CD4-positive, alpha-beta T cell treated with Interferon gamma for 1 hour (primary cell): Measurements from ENCODE around the gene TEX264.
"Not testable (repeated sequence)": the region's sequence is repeated elsewhere in the genome, so short reads cannot be mapped to it uniquely, and the experiment has no call there.

ENCODE experiments used
- DNase-seq: peaks from one replicate; pipeline ENCODE4 v3.0.0-alpha.2; 2020

TEX264 gene

DNA sequence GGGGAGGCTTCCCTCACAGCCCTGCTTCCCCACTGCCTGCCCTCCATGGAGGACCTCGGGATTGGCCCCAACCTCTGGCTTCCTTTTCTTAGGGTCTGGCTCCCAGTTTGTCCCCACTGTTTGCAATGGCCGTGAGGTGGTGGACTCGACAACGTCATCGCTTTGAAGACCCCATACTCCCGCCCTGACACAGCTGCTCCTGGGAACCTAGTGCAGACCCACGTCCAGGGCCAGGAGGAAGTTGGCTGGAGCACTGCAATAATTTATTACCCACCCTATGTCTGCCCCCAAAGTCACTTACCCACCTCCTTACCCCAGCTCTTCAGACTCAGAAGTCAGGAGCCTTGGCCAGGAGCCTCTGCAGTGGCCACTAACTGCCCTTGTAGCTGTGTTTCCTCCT is 46.9 kb downstream of the TEX264 start:
- DNase-seq = no peak

DNA sequence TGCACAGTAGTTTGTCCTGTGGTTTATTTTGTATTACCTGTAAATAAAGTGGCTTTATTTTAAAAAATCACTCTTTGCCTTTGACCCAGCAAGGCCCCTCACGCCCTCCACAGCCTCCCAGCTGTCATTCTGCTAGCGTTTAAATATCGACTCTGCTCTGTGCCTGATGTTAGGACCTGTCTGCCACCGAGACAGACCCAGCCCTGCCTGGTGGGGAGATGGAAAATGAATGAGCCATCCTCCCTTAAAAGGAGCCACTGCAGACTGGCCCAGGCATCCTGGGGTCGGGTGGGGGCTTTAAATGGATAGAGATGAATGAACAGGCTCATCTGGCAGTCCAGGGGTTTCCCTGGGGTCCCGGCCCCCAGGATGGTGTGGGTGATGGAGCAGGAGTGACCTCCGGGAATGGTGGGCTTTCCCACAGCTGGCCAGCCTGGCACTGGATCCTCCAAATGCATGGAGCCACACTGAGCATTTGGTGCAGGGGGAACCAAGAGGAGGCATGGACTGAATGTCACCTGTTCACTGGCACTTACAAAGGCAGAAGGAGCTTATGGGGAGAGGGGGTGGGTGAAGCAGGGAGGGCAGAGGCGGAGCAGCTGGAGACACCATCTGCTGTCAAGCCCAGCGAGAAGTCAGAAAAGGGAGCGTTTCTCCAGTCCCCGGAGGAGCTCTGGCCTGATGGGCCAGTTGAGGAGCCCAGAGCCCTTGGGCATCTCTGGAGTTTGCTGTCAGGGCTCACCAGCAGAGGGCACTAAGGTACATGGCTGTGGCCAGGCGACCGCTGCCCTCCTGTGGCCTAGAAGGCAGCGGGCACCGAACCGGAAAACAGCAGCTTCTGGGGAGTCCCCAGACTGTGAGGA is 47.7 kb downstream of the TEX264 start:
- DNase-seq = peak; percentile 50

DNA sequence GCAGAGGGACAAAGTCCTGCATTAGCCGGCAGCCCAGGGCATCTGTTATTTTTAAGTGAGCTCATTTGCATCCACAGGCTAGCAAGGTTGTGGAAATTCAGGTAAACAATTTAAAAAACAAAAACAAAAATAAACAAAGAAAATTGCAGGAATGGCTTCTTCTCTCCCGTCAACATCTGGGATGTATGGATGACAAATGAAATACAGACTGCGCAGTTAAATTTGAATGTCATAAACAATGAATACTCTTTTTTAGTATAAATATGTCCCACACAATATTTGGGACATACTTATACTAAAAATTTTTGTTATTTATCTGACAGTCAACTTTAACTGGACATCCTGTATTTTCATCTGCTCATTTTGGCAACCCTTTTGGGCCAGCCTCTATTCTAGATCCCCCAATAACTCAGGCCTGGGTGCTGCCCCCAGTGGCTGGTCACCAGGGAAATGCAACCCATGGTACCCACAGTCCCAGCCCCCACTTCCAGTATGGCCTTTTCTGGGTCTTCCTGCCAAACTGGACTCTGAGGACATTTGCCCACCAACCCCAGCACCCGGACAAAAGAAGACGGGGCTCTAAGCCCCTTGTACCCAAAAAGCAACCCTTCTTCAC is 48.5 kb downstream of the TEX264 start:
- DNase-seq = no peak

DNA sequence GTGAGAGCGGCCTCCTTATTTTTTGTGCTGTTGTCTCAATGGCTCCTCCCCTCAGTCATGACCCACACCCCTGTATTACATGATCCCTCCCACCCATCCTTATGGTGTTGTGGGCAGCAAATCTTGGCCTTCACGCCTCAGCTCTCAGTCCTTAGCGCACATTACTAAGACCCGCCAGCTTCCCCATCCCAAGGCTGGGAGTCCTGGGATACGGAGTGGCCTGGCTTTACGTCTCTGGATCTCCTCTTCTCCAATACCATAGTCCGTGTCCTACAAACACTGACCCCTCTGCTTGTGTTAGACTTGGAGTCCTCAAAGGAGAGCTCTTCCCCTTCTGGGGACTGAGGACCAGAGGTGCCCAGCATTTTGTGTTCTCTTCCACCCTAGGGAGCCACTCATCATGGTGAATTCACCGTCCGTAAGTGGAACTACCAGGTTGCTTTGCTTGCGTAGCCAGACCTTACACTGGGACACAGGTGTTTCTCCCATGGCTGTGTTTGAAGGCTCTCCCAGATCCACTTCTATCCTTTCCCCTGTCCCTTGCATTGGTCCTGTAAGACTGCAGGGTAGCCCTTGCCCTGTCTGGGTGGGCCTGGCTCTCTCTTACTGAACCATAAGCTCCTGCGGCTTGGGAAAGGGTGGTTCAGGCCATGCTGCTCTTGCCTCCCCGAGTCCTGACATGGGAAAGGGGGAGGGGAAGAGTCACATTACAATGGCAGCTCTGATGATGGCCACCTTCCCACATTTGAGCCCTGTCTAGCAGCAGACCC is 49.4 kb downstream of the TEX264 start:
- no peak for DNase-seq

DNA sequence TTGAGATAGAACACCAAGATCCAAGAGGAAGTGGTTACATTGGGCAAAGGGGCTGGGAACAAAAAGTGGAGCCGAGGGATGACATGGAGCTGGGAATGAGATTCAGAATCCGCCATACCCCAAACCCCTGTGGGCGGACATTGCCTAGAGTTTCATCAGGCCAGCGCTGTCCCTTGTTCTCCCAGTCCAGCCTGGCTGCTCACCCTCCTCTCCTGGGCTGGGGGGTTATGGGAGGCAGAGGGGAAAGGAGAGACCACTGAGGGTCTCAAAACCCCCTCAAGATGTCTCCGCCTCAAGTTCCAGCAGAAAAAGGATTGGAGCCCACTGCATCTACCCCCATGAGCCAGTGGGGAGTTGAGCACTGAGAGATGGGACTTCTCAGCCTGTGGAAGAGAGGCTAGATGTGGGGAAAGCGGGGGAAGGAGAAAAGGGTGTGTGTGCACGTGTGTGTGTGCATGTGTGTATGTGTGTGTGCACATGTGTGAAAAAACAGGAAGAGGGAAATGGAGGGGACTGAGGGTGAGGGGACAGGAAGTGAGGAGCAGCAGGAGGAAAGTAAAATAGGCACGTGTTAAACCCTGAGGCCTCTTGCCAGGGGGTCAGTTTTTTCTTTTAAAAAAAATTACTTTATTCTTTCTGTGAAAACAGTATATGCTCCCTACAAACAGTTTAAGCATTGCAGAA is 50.2 kb downstream of the TEX264 start:
- no peak for DNase-seq

DNA sequence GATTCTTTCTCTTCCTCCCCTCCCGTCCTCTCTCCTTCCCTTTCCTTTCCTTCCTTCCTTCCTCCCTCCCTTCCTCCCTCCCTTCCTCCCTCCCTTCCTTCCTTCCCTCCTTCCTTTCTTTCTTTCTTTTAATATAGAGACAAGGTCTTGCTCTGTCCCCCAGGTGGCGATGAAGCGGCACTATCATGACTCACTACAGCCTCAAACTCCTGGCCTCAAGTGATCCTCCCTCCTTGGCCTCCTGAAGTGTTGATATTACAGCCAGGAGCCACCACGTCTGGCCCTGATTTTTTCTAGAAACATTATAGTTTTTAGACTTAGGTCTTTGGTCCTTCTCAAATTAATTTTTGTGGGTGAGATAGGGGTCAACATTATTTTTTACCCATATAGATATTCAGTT is 51.3 kb downstream of the TEX264 start:
- no peak for DNase-seq

DNA sequence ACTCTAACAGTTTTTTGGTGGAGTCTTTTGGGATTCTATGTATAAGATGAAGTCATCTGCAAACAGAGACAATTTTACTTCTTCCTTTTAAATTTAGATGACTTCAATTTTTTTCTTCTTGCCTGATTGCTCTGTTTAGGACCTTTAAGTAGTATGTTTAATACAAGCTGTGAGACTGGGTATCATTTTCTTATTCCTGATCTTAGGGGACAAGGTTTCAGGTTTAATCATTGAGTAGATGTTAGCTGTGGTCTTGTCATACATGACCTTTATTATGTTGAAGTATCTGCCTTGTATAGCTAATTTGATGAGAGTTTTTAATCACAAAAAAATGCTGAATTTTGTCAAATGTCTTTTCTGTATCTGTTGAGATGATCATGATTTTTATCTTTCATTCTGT is 56.4 kb downstream of the TEX264 start:
- DNase-seq = no peak

DNA sequence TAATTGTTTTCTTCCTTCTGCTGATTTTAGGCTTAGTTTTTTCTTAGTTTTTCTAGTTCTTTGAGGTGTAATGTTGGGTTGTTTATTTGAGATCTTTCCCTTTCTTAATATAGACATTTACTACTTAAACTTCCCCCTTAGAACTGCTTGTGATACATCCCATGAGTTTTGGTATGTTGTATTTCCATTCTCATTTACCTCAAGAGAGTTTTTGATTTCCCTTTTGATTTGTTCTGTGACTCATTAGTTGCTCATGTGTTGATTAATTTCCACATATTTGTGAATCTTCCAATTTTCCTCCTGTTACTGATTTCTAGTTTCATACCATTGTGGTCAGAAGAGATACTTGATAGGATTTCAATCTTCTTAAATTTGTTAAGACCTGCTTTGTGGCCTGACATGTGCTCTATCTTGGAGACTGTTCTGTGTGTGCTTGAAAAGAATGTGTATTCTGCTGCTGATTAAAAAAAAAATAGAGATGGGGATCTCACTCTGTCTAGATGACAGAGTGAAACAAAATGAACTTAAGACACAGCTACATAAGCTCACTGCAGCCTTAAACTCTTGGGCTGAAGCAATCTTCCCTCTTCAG is 58.1 kb downstream of the TEX264 start:
- no peak for DNase-seq

DNA sequence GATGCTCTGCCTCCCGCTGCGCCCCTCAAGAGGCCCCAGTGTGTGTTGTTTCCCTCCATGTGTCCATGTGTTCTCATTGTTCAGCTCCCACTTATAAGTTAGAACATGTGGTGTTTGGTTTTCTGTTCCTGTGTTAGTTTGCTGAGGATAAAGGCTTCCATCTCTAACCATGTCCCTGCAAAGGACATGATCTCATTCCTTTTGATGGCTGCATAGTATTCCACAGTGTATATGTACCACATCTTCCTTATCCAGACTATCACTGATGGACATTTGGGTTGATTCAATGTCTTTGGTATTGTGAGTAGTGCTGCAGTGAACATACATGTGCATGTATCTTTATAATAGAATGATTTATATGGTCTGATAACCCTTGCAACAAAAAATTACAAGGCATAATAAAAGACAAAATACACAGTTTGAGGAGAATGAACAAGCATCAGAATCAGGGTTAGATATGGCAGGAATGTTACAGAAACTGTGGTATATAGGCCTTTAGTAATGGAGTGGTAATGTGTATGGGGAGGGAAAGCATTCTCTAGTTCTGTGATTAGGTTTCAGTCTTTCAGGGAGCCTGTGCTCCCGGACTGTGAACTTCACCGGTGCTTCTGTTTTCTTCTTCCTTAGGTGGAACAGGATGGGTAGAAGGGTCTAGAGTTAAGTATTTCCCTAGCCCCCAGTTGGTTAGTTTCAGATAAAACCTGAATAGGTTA is 63.0 kb downstream of the TEX264 start:
- no peak for DNase-seq

DNA sequence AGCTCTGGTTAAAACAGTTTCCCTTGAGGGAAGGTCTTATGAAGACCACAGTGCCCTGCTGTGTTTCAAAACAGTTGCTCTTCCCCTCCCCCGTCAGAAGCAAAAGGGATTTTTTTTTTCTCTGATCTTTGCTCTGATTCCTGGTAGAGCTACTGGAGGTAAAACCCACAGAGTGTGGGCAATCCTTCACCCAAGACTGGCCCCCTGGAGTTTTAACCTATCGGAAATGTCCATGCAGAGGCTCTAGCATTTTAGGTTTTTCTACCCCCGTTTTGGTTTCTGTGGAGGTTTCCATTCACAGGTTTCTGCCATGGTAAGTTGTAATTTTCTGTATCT is 63.5 kb downstream of the TEX264 start:
- no peak for DNase-seq

DNA sequence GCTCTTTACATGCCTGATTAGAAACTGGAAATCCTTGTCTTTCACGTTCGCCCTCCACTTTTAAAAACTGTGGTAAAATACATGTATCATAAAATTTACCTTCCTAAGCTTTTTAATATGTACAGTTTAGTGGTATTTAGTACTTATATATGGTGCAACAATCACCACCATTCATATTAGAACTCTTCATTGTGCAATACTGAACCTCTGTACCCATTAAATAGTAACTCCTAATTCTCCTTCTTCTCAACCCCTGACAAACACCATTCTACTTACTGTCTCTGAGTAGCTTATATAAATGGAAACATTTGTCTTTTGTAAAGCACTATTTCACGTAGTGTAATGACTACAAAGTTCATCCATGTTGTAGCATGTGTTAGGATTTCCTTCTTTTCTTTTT is 64.0 kb downstream of the TEX264 start:
- DNase-seq = no peak

DNA sequence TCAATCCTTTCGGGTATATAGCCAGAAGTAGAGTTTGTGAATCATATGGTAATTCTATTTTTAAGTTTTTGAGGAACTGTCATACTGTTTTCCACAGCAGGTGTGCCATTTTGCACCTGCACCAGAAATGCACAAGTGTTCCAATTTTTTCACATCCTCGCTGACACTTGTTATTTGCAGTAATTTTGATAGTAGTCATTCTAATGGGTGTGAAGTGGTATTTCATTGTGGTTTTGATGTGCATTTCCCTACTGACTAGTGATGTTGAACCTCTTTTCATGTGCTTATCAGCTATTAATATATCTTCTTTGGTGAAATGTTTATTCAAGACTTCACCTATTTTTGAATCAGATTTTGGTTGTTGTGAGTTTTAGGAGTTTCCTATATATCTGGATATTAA is 64.9 kb downstream of the TEX264 start:
- DNase-seq = no peak

DNA sequence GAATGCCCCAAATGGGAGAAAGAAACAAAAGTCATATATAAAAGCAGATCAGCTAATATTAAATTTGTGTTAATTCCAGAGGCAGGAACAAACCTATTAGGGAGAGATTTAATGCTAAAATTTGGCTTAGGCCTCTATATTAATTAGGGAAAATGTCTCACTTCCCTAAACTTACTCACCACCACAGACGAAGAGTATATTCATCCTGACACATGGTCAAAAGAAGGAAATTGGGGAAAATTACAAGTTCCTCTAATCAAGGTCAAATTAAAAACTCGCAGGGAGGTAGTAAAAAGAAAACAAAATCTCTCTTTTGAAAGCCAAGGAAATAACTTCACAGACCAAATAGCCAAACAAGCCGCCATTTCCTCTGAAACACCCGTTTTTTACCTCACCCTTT is 68.1 kb downstream of the TEX264 start:
- DNase-seq = no peak

DNA sequence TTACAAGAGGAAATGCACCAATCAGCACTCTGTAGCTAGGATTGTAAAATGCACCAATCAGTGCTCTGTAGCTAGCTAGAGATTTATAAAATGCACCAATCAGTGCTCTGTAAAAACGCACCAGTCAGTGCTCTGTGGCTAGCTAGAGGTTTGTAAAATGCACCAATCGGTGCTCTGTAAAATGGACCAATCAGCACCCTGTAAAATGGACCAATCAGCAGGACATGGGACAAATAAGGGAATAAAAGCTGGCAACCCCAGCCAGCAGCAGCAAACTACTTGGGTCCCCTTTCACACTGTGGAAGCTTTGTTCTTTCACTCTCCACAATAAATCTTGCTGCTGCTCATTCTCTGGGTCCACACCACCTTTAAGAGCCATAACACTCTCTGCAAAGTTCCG is 71.3 kb downstream of the TEX264 start:
- not testable (repeated sequence) for DNase-seq

DNA sequence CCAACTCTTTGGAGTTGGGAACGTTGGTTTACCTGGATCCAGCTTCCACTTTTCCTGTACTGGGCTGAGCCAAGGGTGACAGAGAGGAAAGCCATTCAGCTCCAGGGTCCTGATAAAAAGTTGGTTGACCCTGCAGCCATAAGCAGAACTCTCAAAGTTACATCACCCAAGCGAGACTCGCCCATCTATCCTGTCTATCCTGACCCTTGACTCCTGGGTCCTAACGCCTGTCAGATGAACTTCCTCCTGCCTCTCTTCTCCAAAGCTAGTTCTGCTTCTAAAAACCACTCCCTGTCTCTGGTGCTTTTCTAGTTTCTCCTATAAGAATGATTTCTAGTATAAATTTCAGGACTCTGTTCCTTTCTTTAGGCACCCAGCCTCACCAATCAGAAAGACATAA is 71.9 kb downstream of the TEX264 start:
- DNase-seq = peak; percentile 23

DNA sequence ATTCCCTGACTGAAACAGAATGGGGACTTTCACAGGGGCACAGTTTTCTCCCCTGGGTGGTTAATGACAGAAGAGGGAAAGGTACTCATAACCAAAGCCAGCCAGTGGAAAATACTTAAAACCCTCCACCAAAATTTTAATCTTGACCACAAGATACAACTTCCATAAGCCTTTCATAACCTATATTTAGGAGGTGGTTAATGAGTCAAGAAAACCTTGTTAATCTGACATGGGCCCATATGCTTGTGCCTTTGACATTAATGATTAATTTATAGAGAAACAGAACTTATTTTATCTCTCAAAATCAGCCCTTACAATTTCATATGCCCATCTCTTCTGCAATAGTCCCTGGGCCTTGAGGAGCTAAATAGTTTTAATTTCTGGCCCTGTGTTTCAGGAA is 76.8 kb downstream of the TEX264 start:
- no peak for DNase-seq

DNA sequence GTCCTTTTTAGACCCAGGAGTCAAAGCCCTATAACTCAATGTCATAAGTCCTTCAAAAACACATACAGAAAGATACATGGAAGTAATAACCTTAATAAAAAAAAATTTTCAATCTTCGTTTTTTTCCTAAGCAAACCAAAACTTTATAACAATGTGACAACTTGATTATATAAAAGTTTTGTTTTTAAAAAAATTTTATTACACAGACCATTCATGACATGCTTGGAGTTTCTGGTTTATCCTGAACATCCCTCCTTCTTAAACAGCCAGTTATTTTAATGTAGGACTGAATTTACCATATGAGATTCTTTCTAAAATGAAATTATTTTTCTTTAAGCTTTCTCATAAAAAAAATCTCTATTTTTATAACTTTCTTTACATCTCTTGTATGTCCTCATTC is 77.3 kb downstream of the TEX264 start:
- DNase-seq = no peak

DNA sequence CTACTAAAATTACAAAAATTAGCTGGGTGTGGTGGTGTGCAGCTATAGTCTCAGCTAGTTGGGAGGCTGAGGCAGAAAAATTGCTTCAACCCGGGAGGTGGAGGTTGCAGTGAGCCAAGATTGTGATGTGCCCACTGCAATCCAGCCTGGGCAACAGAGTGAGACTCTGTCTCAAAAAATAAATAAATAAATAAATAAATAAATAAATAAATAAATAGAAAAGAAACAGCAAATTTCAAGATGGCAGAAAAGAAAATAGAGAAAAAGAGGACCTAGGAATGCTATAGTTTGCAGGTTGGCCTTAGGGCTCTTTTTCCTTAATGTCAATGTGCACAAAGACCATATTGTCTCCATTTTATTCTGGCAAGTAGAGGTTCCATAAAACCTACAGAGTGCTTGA is 79.8 kb downstream of the TEX264 start:
- DNase-seq = no peak

DNA sequence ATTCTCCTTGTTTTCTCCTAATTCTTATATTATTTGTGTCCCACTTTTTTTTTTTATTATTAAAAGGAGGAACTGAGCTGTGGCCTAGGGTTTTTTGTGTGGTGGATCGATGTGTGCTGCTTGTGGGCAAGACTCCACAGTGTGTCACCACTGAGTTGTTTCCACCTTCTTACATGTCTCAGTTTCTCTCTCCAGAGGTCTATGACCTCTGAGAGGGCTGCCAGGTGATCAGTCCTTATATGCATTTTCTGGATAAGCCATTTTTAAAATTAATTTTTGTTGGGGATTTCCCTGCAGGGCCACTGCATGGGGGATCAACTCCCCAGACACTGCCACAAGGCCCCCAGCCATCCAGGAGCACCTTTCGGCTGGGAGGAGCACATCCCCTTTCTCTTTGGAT is 80.2 kb downstream of the TEX264 start:
- no peak for DNase-seq
